NCI-H1092 treated with DMSO at 0.1 percent for 48 hours (cell line): ENCODE results near the gene ZNF805.
A peak's percentile ranks its signal among the peaks of the same experiment; 100 is the strongest.
"Not testable (repeated sequence)": the region's sequence is repeated elsewhere in the genome, so short reads cannot be mapped to it uniquely, and the experiment has no call there.

Experiments
- DNase-seq: peaks from one replicate; lab custom pipeline; 2025; lab: John Stamatoyannopoulos, UW

Gene ZNF805

GRCh38 chr19:57269515-57270250 lies 29.3 kb downstream of the ZNF805 start:
- DNase-seq = no peak

GRCh38 chr19:57271280-57271679 lies 30.8 kb downstream of the ZNF805 start:
- DNase-seq = no peak

- DNase-seq = no peak
Measured at GRCh38 chr19:57273014-57273413, 32.6 kb downstream of the ZNF805 start.

GRCh38 chr19:57276430-57276829 lies 36.0 kb downstream of the ZNF805 start:
- DNase-seq = no peak

- DNase-seq = not testable (repeated sequence)
Measured at GRCh38 chr19:57278481-57278880, 38.0 kb downstream of the ZNF805 start.

GRCh38 chr19:57279418-57280164 lies 39.2 kb downstream of the ZNF805 start:
- peak; percentile 72 for DNase-seq

- peak; percentile 90 for DNase-seq
Measured at GRCh38 chr19:57280165-57280961, 39.9 kb downstream of the ZNF805 start, which contains the start of gene ZNF460. ZNF460 (plus strand) TSS chr19:57280485; CDS start chr19:57280807, 322 bp downstream.

- DNase-seq = no peak
Measured at GRCh38 chr19:57280962-57281400, 40.5 kb downstream of the ZNF805 start.

- DNase-seq = no peak
Measured at GRCh38 chr19:57282011-57282643, 41.7 kb downstream of the ZNF805 start.

- no peak for DNase-seq
Measured at GRCh38 chr19:57288373-57288772, 47.9 kb downstream of the ZNF805 start.

- DNase-seq = no peak
Measured at GRCh38 chr19:57290970-57291369, 50.5 kb downstream of the ZNF805 start.

GRCh38 chr19:57292547-57292946 lies 52.1 kb downstream of the ZNF805 start:
- no peak for DNase-seq

GRCh38 chr19:57293719-57294118 lies 53.3 kb downstream of the ZNF805 start:
- no peak for DNase-seq

- no peak for DNase-seq
Measured at GRCh38 chr19:57302020-57302465, 61.6 kb downstream of the ZNF805 start.

GRCh38 chr19:57302727-57303401 lies 62.4 kb downstream of the ZNF805 start:
- DNase-seq = no peak
